SH-SY5Y (cell line): ENCODE measurements around the gene CATSPERZ.

Experiments
- GATA2 ChIP-seq: IDR thresholded peaks from 2 replicates; pipeline ENCODE4 v1.6.1; 2011; ENCODE audit warnings: mild to moderate bottlenecking, low read depth, low read length
- GATA3 ChIP-seq: IDR thresholded peaks from 2 replicates; pipeline ENCODE4 v1.6.1; 2011; ENCODE audit warnings: low read depth, mild to moderate bottlenecking, low read length, moderate library complexity

The CATSPERZ gene

DNA sequence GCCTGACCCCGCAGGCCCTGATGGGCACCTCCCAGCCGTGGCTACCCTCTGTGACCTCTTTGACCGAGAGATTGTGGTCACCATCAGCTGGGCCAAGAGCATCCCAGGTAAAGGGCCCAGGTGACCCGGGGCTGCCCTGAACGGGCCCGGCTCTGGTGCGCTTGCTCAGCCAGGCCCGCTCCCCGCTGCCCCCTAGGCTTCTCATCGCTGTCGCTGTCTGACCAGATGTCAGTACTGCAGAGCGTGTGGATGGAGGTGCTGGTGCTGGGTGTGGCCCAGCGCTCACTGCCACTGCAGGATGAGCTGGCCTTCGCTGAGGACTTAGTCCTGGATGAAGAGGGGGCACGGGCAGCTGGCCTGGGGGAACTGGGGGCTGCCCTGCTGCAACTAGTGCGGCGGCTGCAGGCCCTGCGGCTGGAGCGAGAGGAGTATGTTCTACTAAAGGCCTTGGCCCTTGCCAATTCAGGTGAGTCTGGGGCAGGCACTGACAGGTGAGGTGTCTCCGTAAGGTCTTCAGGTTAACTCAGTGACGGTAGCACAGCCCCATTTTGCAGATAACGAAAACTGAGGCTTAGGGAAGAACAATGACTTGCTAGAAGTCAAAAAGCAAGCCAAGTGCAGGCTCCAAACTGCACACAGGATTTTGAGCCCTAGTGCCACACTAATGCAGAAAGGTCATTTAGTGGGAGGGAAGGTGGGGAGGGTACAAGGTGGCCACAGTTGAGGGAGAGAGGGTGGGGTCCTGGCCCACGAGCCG is 14.8 kb downstream of the CATSPERZ start:
- TF ChIP-seq GATA2 (no peak), GATA3 (no peak)

GRCh38 chr11:64316672-64317324 is 16.6 kb downstream of the CATSPERZ start:
- no peak for TF ChIP-seq GATA2
- no peak for TF ChIP-seq GATA3

DNA sequence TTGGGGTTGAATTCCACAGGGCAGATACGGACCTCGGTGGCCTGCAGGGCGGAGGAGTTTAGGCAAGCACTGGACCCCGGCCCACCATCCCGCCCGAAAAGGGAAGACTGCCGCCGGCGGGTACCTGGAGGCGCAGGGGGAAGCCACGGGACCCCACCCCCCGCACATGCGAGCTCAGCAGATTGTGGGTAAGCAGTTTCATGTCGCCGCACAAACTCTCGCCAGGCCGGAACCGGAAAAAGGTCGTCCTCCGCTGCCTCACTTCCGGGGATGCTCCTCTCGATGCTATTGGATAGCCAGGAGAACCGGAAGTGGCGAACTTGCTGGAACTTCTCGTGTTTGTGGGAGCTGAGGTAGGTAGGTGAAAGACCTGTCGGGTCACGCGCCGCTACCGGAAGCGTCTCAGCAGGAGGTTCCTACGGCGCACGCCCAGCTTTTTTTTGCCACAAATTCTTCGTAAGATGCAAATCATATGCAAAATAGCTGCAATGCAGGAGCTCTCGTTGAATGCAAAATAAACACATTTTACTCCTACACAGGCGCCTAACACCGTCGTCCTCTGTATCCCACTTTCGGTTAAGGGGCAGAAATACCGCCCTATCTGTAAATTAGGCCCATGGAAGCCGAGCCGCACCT is 17.3 kb downstream of the CATSPERZ start, which contains the start of gene TRMT112:
TSS of gene TRMT112 (minus strand) at position 235 of the 636 bp plus-strand sequence. CDS start at position 202, 33 bp downstream.
- TF ChIP-seq GATA2 (no peak), GATA3 (no peak)

DNA sequence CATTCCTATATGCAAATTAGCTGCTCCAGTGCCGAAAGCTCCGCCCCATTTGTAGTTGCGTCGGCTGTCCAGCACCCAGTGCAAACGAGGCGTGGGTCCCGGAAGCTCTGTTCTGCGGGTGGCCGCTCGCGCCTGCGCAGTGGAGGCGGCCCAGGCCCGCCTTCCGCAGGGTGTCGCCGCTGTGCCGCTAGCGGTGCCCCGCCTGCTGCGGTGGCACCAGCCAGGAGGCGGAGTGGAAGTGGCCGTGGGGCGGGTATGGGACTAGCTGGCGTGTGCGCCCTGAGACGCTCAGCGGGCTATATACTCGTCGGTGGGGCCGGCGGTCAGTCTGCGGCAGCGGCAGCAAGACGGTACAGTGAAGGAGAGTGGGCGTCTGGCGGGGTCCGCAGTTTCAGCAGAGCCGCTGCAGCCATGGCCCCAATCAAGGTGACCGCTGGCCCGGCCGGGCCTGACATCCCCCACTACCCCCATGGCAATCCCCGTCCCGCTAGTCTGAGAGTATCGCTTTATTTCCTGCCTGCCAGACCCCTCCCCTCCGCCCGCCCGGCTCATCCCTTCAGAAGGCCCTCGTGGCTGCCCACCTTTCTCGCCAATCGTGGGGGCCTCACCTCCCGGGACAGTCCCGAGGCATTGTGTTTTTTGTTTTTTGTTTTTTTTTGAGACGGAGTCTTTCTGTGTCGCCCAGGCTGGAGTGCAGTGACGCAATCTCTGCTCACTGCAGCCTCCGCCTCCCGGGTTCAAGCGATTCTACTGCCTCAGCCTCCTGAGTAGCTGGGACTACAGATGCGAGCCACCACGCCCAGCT is 18.0 kb downstream of the CATSPERZ start, which contains the start of gene PRDX5:
TSS of gene PRDX5 (plus strand) at position 161 of the 805 bp plus-strand sequence. CDS start at position 256, 95 bp downstream.
- TF ChIP-seq GATA3 (no peak), GATA2 (no peak)

GRCh38 chr11:64318766-64319761 is 18.9 kb downstream of the CATSPERZ start:
- no peak for TF ChIP-seq GATA2
- no peak for TF ChIP-seq GATA3

GRCh38 chr11:64320556-64320955 is 20.4 kb downstream of the CATSPERZ start:
- TF ChIP-seq GATA2 (no peak), GATA3 (no peak)

GRCh38 chr11:64321026-64321425 is 20.9 kb downstream of the CATSPERZ start:
- TF ChIP-seq GATA2: no peak
- no peak for TF ChIP-seq GATA3

DNA sequence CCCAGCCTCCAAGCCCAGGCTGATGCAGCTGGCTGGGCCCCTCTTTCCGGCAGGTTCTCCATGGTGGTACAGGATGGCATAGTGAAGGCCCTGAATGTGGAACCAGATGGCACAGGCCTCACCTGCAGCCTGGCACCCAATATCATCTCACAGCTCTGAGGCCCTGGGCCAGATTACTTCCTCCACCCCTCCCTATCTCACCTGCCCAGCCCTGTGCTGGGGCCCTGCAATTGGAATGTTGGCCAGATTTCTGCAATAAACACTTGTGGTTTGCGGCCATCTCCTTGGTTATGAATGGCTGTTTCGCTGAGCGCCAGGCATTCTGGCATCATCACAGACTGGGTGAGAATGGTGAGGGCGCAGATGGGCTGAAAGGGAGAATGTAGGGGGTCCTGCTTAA is 21.4 kb downstream of the CATSPERZ start:
- TF ChIP-seq GATA3: no peak
- no peak for TF ChIP-seq GATA2

- TF ChIP-seq GATA3: no peak
- TF ChIP-seq GATA2: no peak
Measured at GRCh38 chr11:64322925-64323260, 22.7 kb downstream of the CATSPERZ start.

- TF ChIP-seq GATA3 (no peak), GATA2 (no peak)
Measured at GRCh38 chr11:64323373-64323772, 23.2 kb downstream of the CATSPERZ start.

DNA sequence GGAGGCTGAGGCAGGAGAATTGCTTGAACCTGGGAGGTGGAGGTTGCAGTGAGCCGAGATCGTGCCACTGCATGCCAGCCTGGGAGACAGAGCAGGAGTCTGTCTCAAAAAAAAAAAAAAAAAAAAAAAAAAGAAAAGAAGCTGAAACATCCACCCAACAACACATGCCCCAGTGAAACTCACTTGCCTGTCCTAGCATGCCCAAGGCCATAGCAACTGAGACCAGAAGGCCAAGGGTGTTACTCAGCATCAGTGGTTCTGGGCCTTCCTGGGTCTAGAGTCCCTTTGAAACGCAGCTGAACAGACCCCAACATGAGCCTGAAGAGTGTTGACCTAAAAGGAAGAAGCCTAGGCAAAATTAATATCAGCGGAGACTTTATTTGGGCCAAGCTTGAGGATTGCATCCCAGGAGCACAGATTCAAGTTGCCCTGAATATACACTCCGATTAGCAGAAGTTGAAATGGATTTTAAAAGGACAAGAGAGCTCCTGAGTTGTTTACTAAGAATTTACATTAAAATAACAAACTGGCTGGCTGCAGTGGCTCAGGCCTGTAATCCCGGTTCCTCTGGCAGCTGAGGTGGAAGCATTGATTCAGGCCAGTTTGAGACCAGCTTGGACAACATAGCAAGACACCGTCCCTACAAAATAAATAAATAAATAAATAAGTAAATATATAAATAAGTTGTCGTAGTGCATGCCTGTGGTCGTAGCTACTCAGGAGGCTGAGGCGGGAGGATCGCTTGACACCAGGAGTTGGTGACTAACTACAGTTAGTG is 24.7 kb downstream of the CATSPERZ start:
- TF ChIP-seq GATA3 (no peak), GATA2 (no peak)

DNA sequence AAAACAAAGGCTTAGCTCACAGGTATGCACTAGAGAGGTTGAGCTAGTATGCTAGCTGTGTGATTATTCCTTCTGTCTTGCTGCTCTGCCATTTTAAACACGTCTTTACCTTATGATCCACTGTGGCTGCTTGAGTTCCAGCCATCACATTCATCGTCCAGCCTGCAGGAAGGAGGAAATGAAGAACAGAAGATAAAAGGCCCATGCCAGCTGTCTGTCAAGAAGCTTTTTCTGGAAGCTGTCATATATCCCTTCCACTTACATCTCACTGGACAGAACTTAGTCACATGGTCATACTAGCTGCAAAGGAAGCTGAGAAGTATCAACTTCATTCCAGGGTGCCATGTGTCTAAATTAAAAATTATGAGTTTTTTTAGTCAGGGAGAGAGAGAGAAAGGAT is 27.2 kb downstream of the CATSPERZ start:
- TF ChIP-seq GATA3 (no peak), GATA2 (no peak)

DNA sequence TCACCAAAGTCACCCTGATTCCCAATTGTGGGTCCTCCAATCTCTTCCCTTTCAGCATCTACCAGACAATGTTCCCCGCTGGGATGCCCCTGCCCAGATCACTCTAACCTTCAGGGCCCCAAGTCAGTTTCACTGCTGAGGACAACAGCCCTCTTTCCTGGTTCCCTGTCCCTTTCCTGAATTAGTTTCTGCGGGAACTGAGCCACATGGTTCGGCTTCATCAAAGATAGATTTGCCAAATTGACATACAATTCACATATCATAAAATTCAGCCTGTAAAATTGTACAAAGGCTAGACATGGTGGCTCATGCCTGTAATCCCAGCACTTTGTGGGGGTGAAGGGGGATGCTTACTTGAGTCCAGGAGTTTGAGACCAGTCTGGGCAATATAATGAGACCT is 27.8 kb downstream of the CATSPERZ start:
- no peak for TF ChIP-seq GATA2
- no peak for TF ChIP-seq GATA3
